Stimulated activated CD4-positive, alpha-beta T cell treated with anti-CD3 and anti-CD28 coated beads, Interleukin-4, amount 100 ng/mL, for 48 hours (primary cell): ENCODE results near the gene SRSF3.
"Not testable (repeated sequence)": the region's sequence is repeated elsewhere in the genome, so short reads cannot be mapped to it uniquely, and the experiment has no call there.

Experiments
- DNase-seq, 2 donors: peaks; one replicate each; pipeline ENCODE4 v3.0.0-alpha.2; 2020; ENCODE audit warnings: low read depth in 2 of 2

The SRSF3 gene

GRCh38 chr6:36594029-36594815 is at the start of gene SRSF3:
Gene SRSF3, plus strand, starts transcription at chr6:36594362. Its CDS starts 2,401 bp downstream, at chr6:36596763.
- peak; percentile 87 to 92 for DNase-seq

DNA sequence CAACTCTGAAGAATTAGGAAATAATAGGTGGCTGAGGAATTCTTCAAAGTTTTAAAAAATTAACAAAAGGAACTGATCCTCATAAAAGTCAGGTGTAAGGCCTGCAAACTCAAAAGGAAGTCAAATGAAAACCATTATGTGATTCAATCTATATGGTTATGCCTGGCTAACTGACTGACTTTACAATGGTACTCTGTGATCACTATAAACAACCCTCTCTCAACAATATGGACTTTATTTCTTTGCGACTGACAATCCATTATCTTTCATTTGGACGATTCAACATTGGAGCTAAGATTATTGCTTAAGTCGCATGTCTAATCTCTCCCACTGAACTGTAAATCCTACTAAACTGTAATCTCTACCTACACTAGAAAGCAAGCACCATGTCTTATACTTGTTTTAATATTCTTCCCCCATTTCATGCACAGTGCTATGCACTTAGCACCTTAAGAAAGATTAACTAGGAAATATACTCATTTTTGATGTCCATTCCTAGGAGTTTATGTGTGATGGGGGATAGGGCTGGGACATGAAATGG is 48.3 kb upstream of the SRSF3 start:
- DNase-seq, result no peak

DNA sequence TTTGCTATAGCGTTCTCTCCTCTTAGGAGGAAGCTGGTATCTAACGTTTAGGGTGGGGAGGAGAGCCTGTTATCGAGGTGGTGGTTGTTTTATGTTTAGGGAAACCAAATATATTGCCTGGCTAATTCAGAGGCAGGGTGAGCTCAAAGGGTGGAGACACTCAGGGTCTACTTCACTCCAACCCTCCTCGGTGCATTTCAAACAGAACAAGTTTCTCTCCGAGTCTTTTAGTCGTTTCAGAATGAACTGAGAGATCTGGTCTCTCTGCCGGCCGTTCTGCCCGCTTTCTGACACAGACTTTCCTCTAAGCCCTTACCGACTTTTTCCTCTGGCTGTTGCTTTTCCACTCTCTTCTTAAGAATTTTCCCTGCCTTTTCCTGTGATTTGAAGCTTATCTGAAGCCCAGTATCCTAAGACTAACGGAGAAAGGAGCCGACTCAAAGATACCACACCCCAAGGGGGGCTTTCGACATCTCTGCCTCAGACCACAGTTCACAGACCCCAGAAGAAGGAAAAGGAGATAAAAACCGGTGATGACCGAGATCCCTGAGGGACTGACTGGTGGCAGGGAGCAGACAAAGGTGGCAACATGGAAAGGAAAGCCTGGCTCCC is 47.7 kb upstream of the SRSF3 start:
- no peak for DNase-seq

GRCh38 chr6:36546920-36547645 is 47.1 kb upstream of the SRSF3 start, which contains the start of gene STK38:
Gene STK38, minus strand, starts transcription at chr6:36547479. Its CDS starts 7,277 bp downstream, at chr6:36540202.
- DNase-seq, result peak; percentile 90 to 92

DNA sequence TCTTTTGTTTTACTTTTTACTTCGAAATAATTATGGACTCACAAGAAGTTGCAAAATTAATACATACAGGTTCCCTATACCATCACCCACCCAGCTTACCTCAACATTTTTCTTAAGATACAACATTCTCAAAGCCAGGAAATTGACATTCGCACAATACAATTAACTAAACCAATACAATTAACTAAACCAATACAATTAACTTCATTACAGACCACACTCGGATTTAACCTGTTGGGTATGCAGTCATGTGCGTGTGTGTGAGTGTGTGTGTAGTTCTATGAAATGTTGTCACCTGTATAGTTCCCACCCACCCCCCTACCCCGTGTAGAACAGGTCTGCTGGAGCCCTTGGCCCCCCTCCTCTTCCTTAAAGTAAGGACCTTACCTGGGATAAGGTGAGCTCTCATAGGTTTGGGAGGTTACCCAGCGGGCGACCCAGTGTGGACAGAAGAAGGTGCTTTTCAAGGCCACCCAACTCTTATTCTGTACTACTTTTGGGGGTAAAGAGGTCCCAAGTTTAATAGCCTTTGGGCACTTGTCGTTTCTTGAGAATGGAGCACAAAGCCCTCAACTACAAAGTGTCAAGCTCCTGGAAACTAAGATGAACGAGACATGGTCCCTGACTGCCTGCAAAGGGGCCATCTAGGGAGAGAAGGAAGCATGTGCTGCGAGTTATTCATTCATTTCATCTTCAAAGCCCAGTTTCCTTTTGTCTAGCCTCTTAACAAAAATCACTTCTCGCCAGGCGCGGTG is 46.3 kb upstream of the SRSF3 start:
- DNase-seq, result no peak

DNA sequence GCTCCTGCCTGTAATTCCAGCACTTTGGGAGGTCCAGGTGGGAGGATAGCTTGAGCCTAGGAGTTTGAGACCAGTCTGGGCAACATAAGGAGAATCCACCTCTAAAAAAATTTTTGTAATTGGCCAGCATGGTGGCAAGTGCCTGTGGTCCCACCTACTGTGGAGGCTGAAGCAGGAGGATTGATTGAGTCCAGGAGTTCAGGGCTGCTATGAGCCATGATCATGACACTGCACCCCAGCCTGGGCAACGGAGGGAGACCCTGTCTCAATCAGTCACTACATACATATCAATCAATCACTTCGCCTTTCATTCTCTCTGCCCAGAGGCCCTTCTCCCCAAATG is 45.8 kb upstream of the SRSF3 start:
- no peak for DNase-seq

DNA sequence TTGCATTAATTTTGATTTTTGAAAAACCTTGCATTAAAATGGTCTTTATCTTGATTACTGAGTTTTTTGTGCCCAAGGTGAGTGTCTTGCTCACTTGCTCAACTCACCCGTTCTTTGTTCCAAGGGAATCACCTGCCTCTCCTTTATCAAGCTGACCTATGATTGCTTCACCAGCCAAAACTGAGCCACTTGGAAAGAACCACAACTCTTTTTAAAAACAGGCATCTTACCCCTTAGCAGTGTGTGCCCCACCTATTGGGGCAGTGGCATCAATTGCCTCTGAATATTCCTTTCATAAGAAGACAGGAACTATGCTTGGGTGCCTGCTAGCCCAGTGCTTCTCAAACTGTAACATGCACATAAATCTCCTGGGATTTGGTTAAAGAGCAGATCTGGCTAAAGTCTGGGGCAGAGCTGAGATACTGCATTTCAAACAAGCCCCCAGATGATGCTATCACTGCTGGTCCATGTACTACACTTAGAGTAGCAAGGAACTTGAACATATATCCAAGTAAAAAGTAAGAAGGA is 43.6 kb upstream of the SRSF3 start:
- no peak for DNase-seq

DNA sequence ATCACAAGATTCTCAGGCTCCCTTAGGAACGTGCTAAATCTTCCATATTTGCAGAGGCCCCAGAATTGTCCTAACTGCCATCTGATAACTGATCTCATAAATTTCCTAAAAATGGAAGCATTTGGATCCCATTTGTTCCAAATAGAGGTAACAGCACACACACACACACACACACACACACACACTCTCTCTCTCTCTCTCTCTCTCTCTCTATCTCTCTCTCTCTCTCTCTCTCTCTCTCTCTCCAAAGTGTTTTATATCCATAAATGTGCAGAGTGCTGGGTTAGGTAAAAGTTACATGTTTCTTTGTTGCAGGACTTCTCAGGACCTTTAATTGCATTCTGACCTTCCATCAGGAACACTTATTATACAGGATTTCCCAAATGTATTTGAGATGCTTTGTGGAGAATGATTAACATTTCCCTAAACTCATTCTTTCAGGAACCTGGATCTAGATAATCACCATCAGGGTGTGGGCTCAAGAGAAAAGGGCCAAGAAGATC is 38.4 kb upstream of the SRSF3 start:
- no peak for DNase-seq

- no peak for DNase-seq
These were observed 37.9 kb upstream of the SRSF3 start for GRCh38 chr6:36556281-36556680.

DNA sequence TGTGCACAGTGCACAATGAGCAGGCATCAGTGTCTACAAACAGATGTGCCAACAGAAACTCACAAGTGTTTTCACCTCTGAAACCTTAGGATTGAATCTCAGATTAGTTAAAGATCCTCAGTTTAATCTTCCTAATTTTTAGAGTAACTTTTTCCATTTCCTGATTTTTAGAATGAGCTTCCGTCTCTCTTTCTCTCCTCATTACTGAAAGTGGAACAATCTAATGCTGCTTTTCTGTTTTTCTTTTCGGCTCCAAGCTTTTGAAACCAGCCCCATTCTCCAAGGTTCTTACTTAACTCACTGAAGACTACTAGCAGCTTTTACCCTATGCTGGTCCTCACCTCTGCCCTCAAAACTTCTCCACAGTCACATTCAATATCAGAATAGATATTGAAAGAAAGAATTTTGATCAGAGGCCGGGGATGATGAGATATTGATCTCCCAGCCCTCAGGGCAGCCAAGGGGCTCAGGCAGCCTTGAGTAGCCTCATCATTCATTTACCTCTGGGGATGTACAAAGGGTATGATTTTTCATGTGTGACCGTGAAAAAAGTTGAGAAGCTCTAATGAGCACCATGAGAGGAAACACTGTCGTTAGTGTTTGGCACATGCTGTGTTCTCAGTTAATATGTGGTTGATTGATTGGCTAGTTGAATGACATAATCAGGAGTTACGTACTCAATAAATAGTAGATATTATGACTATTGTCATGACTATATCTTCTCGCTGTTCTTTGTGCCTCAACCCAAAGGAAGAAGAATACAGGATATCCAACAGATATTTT is 35.0 kb upstream of the SRSF3 start:
- DNase-seq, result no peak

DNA sequence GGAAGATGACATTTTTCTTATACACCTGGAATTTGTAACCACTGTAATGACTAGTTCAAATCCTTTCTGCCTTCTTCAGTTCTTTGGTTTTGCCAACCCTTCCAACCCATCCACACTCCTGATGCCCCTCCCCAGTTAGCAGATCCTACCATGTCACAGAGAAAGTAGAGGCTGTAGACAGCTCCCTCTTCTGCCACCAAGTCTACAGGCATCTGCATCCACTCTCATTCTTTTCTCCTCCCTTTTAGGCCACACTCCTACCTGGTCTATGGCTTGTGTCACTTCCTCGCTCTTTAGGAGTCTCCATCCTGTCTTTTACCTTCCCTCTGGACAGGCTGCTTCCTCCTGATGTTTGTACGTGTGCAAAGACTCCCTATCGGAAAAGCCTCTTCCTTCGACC is 33.3 kb upstream of the SRSF3 start:
- no peak for DNase-seq

DNA sequence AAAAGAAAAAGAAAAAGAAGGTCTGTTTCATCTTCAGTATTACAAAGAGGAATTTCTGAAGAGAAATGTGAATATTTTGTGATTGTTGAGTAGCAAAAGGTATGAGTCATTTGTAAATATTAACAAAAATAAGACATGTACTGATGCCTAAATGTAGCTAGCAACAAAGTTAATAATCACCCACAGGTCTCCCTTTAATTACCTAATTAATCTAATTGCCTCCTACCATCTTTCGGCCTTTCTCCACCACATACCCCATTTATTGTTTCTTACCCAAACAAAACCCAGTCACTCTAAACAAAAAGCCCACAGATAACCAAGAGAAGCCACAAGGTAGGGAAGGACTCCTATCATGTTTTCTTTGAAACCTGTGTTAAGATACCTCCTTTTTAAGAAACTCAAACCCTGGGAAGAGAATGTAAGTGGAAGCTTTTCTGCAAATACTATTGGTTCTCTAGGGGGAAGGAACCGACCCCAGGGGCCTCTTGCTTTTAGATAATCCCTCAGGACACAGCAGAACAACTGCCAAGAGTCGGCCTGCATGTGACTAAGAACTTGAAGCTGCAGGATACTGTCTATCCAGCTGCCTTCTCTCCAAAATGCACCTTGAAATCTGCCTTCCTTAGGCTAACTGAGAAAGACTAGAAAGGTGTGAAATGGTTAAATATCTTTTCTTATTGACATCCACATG is 30.8 kb upstream of the SRSF3 start:
- DNase-seq, result no peak

DNA sequence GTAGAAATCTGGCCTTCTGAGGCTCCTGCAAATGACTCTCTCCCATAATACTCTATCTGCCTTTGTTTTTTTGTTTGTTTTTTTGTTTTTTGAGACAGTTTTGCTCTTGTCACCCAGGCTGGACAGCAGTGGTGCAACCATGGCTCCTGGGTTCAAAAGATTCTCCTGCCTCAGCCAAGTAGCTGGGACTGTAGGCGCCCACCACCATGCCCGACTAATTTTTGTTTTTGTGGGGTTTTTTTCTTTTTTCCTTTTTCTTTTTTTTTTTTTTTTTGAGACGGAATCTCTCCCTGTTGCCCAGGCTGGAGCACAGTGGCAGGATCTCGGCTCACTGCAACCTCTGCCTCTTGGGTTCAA is 30.3 kb upstream of the SRSF3 start:
- no peak for DNase-seq

DNA sequence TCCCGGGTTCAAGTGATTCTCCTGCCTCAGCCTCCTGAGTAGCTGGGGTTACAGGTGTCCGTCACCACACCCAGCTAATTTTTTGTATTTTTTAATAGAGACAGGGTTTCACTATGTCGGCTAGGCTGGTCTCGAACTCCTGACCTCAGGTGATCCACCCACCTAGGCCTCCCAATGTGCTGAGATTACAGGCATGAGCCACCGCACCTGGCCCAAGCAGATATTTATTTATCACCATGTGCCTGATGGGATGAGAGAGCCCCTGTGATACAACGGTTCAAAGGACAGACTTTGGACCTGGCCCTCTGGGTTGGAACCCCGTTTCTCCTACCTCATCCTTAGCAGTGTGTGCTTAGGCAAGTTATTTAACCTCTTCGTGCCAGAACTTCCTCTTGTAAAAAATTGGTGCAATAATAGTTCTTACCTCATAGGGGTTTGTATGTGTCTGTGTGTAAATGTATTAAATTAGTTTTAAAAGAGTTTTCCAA is 27.7 kb upstream of the SRSF3 start:
- DNase-seq, result no peak

- no peak for DNase-seq
These were observed 23.9 kb upstream of the SRSF3 start for GRCh38 chr6:36570264-36570663.

- DNase-seq, result no peak
These were observed 22.8 kb upstream of the SRSF3 start for GRCh38 chr6:36571122-36572043.

- not testable (repeated sequence) for DNase-seq
These were observed 21.5 kb upstream of the SRSF3 start for GRCh38 chr6:36572353-36573311.

DNA sequence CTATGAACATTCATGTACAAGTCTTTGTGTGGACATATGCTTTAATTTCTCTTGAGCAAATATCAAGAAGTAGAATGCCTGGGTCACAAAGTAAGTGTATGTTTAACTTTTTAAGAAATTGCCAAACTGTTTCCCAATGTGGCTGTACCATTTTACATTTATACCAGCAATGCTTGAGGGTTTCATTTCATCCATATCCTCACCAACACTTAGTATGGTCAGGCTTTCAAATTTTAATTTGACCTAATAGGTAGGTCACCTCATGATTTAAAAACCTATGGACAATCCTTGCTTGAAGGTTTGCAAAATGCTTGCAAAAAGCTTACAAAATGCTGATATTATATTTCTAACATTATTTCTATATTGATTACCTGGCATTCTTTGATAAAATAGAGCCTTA is 19.5 kb upstream of the SRSF3 start:
- DNase-seq, result no peak
